ENCODE measurements around the gene PFDN4.

Gene PFDN4

DNA sequence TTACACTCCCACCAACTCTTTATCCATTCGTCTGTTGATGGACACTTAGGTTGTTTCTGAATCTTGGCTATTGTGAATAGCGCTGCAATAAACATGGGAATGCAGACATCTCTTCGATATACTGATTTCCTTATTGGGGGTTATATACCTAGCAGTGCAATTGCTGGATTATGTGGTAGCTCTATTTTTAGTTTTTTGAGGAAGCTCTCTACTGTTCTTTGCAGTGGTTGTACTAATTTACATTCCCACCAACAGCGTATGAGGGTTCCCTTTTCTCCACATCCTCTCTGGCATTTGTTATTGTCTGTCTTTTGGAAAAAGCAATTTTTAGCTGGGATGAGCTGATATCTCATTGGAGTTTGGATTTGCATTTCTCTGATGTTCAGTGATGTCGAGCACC lies 4.6 kb upstream of the PFDN4 start:
- DNase-seq (ENCODE audit: low spot score) = no peak
- TF ChIP-seq, protein P1, sequence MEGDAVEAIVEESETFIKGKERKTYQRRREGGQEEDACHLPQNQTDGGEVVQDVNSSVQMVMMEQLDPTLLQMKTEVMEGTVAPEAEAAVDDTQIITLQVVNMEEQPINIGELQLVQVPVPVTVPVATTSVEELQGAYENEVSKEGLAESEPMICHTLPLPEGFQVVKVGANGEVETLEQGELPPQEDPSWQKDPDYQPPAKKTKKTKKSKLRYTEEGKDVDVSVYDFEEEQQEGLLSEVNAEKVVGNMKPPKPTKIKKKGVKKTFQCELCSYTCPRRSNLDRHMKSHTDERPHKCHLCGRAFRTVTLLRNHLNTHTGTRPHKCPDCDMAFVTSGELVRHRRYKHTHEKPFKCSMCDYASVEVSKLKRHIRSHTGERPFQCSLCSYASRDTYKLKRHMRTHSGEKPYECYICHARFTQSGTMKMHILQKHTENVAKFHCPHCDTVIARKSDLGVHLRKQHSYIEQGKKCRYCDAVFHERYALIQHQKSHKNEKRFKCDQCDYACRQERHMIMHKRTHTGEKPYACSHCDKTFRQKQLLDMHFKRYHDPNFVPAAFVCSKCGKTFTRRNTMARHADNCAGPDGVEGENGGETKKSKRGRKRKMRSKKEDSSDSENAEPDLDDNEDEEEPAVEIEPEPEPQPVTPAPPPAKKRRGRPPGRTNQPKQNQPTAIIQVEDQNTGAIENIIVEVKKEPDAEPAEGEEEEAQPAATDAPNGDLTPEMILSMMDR (IDR thresholded peaks at IDR 0.05; ENCODE audit: extremely low read depth, missing control alignments) = no peak

DNA sequence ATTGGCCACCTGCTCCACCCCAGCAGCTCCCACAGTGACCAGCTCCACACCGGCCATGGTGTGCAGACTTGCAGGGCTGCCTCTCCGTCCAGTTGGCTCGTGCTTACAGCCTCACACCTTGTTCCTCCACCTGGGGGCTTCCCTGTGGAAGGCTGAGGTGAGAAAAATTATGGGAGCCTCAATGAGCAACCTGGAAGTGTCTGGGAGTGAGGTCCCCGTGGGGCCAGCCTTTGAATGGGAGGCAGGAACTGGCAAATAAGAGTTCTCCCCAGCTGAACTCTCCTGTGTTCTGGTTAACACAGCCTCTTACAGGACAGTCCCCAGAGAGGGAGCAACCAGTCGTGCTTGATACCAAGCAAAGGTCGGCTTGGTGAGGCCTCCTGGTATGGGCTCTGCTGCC lies 3.8 kb upstream of the PFDN4 start:
- TF ChIP-seq, protein P1 (IDR thresholded peaks at IDR 0.05; ENCODE audit: extremely low read depth, missing control alignments) = no peak
- DNase-seq (ENCODE audit: low spot score) = no peak

DNA sequence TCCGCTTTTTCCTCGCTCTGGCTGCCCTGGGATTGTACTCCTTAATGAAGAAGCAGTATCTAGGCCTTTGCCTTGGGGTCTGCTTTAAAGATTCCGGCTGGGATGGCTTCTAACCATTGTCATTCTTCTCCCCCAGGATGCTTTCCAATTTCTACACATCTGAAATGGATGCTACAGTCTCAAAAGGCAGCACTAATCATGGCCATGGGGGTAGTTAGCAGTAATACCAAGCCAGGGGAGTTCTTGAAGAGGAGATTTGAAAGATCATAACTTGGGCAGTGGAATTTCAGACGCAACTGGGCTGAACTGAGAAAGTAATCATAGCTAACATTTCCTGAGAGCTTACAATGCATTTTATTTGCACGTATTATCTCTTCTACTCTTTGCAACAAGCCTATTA lies 3.4 kb upstream of the PFDN4 start:
- TF ChIP-seq, protein P1 (IDR thresholded peaks at IDR 0.05; ENCODE audit: extremely low read depth, missing control alignments) = no peak
- no peak for DNase-seq (ENCODE audit: low spot score)

DNA sequence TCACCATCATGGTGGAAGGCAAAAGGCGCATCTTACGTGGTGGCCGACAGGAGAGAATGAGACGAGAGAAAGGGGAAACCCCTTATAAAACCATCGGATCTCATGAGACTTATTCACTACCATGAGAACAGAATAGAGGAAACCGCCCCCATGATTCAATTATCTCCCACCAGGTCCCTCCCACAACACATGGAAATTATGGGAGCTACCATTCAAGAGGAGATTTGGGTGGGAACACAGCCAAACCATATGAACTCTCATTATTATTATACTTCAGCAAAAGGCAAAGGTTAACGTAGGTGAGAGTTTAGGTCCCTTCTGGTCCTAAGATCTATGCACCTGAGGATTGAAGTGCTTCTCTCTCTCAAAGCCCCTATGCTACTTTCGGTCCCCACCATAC lies 2.4 kb upstream of the PFDN4 start:
- TF ChIP-seq, protein P1 (IDR thresholded peaks at IDR 0.05; ENCODE audit: extremely low read depth, missing control alignments) = no peak

DNA sequence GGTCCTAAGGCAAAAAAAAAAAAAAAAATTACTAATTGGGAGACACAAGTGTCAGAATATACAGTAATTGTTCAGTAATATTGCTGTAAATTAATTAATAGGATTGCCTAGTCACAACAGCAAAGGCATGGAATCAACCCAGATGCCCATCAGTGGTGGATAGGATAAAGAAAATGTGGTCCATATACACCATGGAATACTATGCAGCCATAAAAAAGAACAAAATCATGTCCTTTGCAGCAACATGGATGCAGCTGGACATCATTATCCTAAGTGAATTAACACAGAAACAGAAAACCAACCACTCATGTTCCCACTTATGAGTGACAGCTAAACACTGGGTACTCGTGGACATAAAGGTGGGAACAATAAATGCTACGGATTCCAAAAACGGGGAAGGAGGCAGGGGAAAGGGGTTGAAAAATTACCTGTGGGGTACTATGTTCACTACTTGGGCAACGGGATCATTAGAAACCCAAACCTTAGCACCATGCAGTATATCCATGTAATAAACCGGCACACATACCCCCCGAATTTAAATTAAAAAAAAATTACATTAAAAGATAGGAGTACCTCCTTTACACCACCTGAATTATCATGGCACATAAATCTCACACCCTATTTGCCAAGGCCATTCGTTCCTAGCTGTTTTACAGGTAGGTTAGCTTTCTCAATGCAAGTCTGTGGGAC lies 689 bp upstream of the PFDN4 start:
- TF ChIP-seq, protein P1 (IDR thresholded peaks at IDR 0.05; ENCODE audit: extremely low read depth, missing control alignments) = no peak
- no peak for DNase-seq (ENCODE audit: low spot score)

More for the DNA sequence above, 2.4 kb upstream of the PFDN4 start:
- DNase-seq (ENCODE audit: low spot score) = no peak

DNA sequence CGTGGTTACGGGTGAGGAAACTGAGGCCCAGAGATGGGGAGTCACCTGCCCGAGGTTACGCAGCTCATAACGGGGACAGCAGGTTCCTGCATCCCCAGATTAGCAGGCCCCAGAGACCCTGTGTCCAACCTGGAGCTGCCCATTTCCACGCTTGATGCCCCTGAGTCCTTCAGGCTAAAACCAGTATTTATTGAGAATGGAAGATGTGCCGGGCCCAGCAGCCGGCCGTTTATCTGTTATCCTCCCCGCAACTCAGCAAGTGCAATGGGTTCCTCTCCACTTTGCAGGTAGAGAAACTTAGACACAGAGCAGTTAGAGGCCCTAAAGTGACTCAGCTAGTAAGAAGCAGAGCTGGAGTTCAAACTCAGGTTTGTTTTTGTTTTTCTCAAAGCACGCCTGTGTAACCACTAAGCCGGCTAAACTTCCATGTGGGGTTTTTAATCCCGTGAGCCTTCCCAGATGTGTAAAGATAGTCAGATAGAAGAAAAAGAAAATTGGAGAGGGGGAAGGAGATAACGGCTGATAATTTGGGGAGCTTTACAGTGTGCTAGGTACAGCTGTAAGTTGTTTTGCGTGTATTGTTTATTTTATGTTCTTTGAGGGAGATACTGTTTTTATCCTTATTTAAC lies 775 bp downstream of the PFDN4 start:
- DNase-seq (ENCODE audit: low spot score) = no peak
- TF ChIP-seq, protein P1 (IDR thresholded peaks at IDR 0.05; ENCODE audit: extremely low read depth, missing control alignments) = no peak

DNA sequence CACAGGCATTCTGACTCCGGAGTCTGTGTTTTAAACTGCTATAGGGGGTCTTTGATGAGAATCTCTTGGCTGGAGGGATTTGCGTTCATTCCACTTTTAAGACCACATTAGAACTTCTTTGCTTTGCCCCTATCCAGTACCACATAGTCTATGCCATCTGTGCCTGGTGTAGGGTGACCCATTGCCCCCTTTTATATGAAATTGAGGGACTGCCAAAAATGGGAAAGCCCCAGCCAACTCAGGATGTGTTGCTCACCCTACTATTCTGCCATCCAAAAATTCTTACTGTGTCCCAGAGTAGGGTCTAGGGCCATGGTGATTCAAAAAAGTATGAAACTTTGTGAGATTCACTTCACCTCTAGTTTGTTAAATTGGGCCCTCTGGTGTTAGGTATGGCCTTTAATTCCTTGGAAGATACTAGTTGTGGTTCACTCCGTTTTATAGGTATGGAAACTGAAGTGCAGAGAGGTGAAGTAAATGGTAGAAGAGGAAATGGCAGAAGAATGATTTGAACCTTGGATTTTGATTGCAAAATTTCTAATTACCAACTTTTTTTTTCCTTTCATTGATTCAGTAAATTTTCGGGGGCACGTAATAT lies 1.4 kb downstream of the PFDN4 start:
- TF ChIP-seq, protein P1 (IDR thresholded peaks at IDR 0.05; ENCODE audit: extremely low read depth, missing control alignments) = no peak
- DNase-seq (ENCODE audit: low spot score) = no peak
